Stimulated activated CD4-positive, alpha-beta T cell treated with anti-CD3 and anti-CD28 coated beads, Interleukin-1b, Interleukin-23, amount 100 ng/mL, for 24 hours (primary cell): Measurements from ENCODE around the gene ZNF148.

Experiments used
- DNase-seq, 4 experiments: peaks; one replicate each; pipeline ENCODE4 v3.0.0-alpha.2; 2020; ENCODE audit warnings: low read depth in 4 of 4, low spot score in 1 of 4

The ZNF148 gene

GRCh38 chr3:125192190-125193035, 182.7 kb downstream of the ZNF148 start:
- peak in 1 of 4 experiments; percentile 4 for DNase-seq

DNA sequence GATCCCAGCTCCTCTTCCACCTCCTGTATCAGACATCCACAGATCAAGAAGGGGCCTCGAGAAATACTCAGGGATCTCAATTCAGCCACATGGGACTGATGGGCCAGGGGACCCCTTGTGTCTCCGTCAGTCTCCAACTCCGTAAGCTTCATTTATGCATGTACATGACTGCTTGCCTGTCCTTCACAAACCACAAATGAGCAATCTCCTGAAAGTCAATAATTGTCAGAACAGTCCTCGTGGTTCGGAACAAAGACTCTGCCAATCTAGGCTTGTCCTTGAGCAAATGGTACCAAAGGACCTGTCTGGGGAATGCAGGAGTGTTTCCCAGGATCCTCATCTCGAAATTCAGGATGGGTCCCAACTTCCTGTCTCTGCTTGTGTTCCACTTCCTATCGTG, 183.4 kb downstream of the ZNF148 start:
- no peak for DNase-seq

GRCh38 chr3:125191256-125191655, 183.9 kb downstream of the ZNF148 start:
- no peak for DNase-seq

DNA sequence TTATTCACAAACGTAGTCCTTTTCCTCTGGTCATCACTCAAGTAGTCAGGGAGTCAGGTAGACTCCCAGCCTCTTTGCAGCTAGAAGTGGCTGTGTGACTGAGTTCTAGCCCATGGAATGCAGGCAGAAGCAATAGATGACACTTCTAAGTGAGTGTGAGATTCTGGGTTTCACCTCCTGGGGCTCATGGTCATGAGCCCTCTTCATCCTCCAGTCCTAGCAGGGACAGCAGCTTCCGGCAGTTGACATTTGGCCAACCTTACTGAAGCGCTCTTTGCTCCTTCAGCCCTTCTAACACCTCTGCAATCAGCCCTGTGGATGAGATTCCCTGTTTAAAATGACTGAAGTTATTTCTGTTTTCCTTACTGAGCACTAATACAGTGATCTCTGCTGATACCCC, 184.3 kb downstream of the ZNF148 start:
- no peak for DNase-seq

DNA sequence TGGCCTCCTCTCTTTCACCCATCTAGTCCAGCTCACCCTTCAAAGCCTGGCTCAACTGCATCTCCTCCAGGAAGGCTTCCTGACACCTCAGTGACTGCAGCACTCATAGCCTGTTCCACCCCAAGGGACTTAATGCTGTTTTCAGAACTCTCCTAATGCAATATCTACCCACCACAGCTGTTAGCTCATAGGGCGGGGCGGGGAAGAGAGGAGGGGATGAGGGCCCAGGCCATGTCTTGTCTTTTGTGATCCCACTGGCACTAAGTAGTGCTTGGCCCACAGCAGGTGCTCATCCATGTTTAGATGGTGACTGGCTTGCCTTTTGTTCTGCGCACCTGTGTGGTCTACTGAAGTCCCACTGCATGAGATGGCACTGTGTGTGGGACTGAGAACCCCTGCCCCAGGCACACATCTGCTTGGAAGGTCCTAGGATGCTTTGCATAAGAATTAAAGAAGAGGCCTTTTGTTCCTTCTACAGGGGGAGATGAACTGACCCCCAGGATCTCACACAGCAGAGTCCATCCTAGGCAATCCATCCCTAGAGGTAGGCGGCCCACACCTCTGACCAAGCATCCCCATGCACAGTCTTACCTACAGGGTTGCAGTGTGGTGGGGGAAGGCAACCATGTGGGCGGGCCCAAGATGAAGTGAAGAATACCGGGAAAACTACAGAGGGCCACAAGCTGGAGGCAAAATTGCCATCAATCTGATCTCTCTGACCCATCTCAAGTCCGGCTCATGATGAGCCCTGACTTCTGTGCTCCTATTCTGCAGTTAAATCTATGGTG, 185.6 kb downstream of the ZNF148 start:
- DNase-seq = no peak

GRCh38 chr3:125188955-125189354, 186.2 kb downstream of the ZNF148 start:
- DNase-seq = no peak

- DNase-seq = no peak
Observed at GRCh38 chr3:125187599-125187910, 187.6 kb downstream of the ZNF148 start.

DNA sequence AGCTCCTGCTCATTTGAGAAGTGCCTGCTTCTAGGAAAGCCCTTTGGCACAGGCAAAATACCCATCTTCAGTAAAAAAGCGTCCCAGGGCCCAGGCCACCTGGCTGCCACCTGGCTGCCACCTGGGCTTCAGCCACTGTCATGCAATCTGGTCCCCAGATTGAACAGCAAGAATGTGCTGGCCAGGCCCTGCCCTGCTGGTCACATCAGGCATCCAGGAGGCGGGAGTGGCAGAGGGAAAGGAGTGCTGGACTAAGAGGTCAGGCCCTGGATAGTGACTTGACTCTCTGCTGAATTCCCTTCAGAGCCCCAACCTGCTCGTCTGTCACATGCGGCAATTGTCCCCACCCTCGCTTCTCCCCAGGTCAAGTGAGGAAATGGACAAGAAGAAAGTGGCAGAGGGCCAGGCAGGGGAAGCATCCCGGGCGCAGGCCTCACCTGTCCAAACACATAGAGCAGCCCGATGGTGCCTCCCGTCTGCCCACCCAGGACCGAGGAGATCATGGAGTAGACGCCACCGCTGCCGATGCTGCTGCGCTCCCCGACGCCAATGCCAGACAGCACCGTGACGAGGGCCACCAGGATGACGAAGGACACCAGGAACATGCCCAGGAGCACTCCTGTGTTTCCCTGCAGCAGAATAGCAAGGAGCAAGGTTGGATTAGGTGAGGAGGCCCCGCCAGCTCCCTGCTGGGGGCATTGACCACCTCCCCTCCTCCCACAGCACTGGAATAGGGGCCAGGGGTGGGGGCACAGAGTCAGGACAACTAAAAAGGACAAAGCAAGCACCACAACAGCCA, 188.1 kb downstream of the ZNF148 start:
- no peak for DNase-seq

DNA sequence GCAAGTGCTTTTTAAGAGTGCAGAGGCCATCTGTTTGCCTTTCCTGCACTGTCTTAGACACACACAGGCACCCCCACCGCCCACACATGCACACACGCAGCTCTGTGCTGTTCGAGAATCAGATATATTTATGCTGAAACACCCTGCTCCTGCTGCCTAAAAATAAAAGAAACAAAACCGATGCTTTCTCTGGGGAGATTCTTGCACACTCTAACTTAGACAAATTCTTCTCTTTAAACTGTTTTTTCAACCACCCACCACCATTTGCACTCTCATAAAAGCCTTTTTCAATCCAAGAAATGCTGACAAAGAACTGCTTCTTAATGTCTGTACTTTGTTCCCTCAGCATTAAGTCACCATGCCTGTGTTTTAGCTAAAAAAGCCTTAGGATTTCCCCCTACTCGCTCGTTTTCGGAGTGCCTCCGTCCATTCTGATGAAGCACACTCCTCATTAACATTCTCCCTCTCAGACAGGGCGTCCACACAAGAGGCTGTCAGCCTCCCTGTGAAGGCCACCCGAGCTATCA, 188.8 kb downstream of the ZNF148 start:
- no peak for DNase-seq

DNA sequence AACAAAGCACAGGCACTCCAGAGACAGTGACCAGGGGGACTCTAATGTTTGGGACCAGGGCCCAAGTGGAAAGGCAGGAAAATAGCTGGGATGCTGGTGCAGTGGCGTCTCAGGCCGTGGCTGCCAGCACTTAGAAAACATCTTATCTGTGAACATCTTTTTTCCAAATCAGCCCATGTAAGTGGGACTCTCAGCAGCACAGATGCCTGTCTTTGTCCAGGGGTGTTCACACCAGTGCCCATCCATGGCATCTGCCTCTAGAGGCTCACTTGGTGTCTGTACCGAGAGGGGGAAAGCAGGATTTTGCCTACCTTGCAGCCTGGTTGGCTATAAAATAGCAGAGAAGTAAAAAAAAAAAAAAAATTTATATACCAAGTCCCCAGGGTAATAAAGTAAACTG, 189.3 kb downstream of the ZNF148 start:
- DNase-seq = no peak

- DNase-seq = no peak
Observed at GRCh38 chr3:125179884-125180240, 195.3 kb downstream of the ZNF148 start.

DNA sequence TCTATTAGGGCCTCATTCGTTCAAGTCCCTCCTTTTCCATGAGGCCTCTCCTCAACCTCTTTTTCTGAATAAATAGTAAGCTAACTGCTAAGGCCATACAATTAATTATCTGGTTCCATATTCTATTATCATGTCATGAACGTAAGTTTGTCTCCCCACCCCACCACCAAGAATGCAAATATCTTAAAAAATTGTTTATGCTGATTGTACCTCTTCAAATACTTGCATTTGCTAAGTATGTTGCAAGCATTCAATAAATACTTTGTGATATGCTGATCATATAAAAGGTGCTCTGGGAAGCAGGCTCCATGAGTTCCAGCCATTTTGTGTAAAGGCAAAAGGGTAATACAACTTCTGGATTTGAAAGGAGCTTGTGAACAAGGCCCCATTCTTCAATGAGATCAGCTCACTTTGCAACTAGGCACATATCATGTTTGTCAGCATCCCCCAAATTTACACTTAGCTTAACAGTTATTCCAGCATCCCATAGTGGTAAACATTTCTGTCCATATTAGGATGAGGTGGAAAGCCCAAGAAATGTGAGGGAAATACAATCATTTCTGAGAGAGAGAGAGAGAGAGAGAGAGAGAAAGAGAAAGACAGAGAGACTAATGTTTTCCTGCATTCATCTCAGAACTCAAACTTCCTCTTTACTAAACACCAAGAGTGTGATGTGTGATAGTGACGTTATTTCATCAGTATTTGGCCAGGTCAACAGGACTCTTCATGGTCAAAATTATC, 195.8 kb downstream of the ZNF148 start:
- no peak for DNase-seq

- no peak for DNase-seq
Observed at GRCh38 chr3:125177746-125178145, 197.4 kb downstream of the ZNF148 start.
